ENCODE results near the gene ACYP2.
"Not testable (repeated sequence)": the region's sequence is repeated elsewhere in the genome, so short reads cannot be mapped to it uniquely, and the experiment has no call there.

Gene ACYP2

DNA sequence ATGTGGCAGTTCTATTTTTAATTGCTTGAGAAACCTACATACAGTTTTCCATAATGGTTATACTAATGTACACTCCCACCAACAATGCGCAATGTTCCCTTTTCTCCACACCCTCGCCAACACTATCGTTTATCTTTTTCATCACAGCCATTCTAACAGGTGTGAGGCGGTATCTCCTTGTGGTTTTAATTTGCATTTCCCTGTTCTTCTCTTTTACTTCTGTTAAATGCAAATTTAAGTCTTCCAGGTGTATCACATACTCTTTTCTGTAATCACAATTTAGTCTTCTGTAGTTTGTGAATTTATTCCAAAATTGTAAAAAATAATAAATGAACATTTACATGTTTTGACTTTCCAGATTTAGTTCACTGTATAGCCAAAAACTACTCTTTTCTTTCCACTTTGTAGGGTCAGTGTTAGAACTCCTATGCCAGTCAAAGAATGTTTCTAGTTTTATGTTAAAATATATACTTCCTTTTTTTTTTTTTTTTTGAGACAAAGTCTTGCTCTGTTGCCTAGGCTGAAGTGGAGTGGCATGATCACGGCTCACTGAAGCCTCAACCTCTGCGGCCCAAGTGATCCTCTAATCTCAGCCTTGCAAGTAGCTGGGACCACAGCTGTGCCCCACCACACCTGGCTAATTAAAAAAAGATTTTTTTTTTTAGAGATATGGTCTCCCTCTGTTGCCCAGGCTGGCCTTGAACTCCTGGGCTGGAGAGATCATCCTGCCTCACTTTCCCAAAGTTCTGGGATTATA is 15.4 kb upstream of the ACYP2 start:
- DNase-seq: peak; percentile 10

DNA sequence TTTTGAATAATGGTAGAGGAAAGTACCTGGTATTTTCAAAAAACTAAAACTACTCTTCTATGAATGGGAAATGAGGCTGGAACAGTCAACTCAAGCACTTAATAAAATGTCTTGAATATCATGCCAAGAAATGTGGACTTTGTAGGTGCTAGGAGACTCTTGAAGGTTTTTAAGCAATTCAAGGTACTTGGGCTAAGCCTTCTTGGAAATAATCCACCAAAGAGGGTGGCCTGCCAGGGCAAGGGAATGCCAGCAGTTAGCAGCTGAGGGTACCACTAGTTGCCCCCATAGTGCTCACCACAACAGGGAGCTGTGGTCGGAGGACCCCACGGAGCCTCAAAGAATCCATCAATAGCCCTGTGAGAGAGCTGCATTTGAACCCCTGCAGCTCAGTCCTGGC is 14.6 kb upstream of the ACYP2 start:
- DNase-seq: peak; percentile 62

DNA sequence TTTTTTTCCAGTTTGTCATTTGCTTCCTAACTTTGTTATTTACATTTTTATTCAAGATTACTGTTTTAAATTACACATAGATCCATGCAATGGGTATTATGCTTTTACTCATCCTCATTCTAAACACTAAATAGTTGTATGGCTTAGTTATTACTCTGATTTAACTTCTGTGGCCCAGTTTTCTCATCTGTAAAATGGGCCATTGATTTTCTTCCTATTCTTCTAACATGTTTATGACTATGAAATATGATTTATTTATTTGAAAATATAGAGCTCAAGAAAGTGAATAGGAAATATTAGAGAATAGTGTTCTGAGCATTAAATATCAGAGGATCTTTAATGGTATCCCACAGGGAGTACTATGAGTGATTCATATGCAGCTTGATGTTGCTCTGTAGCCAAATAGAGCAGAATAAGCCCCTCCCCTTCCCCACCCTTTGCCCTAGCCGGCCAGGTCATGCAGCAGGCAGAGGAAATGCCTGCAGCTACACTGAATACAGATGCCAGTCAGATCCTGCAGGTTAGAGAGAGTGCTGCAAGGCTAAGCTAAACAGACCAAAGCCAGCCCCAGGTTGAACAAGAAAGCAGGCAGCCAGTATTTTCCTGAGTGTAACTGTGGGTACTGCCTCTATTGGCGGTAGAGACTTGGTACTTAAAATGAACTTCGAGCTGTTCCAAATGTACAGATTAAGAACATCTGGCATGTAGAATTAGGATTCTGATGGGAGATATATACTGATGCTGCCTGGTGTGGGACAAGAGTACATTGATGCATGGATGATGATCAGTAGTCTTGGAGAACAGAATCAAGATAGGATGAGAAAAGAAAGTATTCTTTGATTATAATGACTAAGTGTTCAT is 11.7 kb upstream of the ACYP2 start:
- DNase-seq: no peak

DNA sequence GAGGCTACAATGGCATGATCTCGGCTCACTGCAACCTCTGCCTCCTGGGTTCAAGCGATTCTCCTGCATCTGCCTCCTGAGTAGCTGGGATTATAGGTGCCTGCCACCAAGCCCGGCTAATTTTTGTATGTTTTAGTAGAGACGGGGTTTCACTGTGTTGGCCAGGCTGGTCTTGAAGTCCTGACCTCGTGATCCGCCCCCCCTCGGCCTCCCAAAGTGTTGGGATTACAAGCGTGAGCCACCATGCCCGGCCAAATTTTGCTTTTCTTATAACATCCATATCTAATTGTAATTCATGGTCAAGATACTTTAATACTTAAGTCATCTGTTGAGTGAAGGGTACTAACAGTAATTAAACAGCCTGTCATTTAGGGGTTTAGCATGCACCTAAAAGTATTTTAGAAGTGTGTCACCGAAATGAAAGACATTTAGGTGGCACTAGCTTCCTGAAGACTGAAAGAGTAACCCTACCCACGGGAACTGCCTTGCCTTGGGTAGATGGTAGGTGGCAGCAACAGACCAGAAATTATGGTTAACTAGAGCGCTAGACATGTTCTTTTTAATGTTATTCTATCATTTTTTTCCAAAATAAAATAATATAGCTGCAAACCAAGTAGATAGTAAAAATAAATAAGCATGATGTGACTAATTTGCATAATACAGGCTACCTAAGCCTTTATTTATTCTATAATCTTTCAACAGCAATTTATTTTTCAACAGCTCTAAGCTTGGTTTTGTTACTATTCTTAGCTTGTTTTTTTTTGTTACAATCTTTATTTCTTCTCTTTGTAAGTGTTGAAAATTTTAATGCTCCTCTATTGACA is 8.6 kb upstream of the ACYP2 start:
- no peak for DNase-seq

DNA sequence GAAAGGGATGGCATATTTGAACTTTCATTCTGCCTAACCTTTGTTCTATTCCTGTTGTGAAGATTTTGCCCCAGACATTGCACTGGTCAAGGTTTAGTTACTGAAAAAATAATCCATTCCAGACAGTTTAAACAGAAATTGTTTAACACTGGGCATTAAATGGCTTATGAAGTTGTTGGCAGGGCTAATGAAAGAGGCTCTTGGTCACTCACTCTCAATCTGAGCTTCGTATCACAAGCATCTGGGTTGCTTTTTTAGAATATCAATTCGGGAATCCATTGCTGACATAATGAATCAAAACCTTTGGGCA is 8.0 kb upstream of the ACYP2 start:
- DNase-seq: no peak

DNA sequence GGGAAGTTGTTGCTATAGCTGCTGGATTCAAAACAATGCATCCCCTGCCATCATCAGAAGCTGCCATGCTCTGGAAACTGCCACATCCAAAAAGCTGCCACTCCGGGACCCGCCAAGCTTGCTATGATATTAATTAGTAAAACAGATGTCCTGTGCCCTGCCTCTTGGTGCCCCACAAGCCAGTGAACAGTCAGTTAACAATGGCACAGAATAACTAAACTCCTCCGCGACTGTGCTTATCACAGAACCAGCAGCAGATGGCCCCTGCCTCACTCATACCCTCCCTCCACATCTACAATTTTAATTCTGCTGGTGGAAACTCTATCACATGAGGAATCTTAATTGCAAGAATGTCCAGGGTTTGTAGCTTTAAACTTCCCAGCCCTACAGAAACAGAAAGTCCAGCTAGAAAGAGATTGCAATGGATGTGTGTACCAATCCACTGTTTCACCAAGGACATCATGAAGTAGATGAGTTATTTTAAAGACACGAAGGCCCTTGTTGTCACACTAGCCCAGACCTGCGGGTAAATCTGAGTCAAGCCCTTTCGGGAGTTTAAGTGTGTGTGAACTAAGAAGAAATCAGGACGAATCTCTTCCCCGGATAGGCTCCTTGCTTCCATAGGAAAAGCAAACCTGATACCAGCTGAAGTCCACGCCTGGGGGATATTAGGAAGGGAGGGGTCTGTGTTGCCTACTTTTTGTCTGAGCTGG is 7.4 kb upstream of the ACYP2 start:
- no peak for DNase-seq

DNA sequence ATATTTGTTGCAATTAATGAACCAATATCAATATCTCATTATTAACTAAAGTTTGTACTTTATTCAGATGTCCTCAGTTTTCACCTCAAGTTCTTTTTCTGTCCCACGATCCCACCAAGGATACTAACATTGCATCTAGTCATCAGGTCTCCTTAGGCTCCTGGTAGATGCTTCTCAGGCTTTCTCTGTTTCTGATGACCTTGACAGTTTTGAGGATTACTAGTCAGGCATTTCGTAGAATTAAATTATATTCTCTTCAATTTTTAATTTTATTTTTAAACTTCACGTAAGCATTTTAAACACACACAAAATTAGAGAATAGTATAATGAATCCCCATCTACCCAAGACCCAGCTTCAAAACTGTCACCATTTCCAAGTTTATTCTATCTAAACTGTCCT is 5.6 kb upstream of the ACYP2 start:
- DNase-seq: no peak

DNA sequence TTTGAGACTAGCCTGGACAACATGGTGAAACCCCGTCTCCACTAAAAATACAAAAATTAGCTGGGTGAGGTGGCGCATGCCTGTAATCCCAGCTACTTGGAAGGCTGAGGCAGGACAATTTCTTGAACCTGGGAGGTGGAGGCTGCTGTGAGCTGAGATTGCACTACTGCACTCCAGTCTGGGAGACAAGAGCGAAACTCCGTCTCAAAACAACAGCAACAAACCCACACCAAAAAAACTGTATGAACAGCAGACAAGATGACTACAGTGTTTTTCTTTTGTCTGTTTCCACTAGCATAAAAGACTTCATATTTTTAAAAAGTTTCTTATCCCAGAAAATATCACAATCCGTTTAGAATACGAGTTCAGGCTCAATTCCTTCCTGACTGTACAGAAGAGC is 936 bp upstream of the ACYP2 start:
- not testable (repeated sequence) for DNase-seq

DNA sequence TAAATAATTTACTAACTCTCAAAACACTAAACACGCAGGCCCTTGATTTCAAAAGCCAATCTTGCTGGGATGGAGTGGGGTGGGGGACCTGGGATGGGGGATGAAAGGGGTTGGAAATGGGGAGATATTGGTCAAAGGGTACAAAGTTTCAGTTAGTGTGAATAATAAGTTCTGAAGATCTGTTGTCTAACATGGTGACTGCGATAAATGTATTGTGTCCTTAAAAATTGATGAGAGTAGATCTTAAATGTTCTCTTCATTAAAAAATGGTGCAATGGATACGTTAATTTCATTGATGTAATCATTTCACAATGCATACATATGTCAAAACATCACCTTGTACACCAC is 505 bp upstream of the ACYP2 start:
- DNase-seq: no peak

DNA sequence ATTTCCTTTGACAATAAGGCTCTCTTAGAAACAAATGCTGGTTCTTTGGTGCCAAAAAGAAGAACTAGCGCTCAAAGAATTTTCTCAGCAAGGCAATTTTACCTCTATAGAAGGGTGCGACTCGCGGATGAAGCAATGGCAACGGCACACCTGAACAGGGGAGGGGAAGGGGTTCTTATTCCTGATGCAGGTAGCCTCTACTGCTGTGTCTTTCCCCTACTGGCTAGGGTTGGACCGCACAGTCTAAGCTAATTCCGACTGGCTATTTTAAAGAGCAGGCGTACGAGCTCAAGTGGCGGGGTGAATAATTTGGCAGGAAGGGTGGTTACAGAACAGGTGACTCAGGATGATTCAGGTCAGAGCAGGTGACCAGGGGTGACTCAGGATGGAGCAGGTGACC is 1.2 kb downstream of the ACYP2 start:
- not testable (repeated sequence) for DNase-seq

DNA sequence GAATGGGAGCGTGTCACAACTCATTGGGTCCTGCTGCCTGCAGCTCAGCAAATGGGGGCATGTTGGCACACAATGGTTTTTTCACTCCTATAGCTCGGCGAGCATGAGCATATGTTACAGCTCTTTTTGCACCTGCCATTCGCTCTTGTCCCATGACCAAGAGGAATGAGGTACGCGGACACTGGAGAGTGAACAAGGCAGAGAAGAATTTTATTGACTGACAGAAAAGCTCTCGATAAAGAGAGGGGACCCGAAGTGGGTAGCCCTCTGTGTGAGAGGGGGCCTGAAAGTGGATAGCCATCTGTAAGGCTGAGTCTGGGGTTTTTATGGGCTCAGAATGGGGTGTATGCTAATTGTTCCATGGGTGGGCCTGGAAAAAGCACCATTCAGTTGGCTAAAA is 5.5 kb downstream of the ACYP2 start:
- no peak for DNase-seq

DNA sequence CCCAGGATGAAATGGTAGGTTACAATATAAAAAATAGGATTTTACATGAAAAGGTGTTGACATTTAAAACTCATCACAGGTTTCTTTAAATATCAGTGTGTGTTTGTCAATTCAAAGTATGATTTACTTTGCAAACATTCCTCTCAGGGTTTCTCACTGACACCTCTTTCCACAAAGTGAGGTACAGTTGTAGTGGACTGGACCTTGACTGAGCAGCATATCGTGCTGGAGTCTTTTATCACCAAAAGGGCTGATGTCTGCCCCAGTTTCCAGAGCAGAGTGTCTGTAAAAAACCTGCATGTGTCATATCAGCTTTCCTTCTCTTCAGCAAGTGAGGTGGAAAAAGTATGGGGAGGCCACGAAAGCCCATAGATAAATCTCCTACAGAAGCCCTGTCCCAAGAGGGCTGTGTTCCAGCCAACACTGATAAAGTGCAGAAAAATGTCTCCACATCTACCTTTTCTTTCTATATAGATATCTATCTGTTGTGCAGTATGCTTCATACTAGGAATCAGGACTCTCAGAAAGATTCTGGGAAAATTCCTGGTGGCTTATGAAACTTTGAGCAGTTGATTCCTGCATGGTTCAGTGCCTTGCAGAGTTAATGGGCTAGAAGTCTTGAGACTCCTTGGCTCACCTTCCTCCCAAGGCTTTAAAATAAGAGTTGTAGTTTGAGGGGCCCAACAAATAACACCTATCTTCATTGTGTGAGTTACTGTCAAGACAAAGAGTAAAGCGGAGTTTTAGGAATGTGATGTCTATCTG is 6.9 kb downstream of the ACYP2 start:
- no peak for DNase-seq

DNA sequence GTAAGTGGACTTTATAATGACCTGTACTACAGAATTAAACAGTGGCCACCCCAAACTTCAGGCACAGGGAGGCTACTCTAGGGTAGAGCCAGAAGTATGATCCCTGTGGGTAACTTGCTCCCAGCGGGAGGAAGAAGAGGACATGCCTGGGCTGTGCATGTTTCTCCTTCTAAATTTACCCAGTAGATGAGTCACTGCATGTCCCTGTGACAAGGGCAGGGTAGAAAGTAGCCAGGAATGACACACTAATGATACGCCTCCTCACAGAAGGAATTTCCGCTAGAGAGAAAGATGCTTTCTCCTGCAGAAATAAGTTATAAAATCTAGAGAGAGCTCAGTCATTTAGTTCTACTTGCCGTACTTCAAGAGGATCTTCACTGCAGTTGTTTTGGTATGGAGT is 7.5 kb downstream of the ACYP2 start:
- DNase-seq: no peak

DNA sequence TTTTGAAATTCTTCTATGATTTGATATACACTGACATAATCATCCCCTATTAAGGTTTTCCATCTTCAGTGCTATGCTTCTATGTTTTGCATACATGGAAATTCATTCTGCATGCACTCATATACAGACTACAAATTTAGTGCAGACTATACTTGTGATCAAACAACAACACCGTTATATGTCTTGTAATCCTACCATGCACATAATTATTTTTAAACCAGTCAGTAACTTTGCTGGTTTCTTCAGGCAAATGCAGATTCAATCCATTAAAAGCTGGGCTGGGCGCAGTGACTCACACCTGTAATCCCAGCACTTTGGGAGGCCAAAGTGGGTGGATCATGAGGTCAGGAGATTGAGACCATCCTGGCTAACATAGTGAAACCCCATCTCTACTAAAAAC is 11.8 kb downstream of the ACYP2 start:
- DNase-seq: not testable (repeated sequence)

DNA sequence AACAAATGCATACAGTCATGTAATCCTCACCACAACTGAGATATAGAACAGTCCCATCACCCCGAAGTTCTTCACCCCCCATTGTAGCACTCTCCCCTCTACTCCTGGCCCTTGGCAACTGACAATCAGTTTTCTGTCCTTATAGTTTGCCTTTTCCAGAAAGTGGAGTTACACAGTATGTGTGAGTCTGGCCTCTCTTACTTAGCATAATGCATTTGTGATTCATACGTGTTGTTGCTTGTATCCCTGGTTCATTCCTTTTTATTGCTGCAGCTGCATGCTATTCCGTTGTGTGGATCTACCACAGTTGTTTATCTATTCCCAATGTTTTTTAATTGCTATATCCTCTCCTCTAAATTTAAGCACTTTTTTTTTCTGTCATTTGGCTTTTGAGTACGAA is 17.6 kb downstream of the ACYP2 start:
- no peak for DNase-seq

DNA sequence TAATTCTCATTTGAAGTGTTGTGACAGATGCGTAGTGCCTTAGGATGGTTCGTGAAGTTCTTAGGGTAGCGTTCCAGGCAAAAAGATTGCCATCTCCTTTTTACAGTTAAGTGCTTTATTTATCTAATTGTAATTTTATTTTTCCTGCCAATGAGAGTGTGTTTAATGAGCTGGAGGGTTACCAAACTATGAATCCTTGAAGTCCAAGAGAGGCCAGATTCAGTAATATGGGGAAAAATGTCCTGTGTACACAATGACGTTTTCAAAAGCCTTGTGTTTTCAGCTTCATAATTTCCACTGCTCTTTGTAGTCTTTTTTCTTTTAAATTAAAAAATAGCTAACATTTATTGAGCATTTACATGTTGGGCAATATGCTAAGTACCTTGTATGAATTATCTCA is 23.8 kb downstream of the ACYP2 start:
- no peak for DNase-seq

DNA sequence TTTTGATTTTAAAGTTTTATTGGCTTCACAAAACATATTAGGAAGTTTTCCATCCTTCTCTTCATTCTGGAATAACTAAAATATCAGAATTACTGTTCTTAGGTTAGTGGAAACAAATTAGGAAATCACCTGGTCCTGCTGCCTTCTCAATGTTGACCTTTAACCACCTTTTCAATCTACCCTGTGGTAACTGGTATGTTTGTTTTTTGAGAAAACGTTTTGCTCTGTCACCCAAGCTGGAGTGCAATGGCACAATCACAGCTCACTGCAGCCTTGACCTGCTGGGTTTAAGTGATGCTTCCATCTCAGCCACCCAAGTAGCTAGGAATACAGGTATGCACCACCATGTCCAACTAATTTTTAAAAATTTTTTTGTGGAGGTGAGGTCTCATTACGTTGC is 28.4 kb downstream of the ACYP2 start:
- DNase-seq: no peak

DNA sequence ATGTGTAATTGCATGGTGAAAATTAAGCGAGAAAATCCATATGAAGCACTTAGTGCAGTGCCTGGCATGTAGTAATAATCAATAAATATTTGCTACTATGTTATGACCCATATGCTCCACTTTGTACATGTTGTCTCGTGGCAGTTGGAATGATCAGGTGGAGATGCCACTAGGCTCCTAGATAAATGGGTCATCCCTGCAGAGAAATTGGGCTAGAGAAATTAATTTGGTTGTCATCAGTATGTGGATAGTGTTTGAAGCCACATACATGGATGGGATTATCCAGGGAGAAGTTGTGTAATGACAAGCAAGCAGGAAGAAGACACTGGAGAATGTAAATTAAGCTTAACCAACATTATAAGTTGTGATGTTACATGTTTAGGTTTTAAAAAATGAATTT is 33.0 kb downstream of the ACYP2 start:
- DNase-seq: no peak

DNA sequence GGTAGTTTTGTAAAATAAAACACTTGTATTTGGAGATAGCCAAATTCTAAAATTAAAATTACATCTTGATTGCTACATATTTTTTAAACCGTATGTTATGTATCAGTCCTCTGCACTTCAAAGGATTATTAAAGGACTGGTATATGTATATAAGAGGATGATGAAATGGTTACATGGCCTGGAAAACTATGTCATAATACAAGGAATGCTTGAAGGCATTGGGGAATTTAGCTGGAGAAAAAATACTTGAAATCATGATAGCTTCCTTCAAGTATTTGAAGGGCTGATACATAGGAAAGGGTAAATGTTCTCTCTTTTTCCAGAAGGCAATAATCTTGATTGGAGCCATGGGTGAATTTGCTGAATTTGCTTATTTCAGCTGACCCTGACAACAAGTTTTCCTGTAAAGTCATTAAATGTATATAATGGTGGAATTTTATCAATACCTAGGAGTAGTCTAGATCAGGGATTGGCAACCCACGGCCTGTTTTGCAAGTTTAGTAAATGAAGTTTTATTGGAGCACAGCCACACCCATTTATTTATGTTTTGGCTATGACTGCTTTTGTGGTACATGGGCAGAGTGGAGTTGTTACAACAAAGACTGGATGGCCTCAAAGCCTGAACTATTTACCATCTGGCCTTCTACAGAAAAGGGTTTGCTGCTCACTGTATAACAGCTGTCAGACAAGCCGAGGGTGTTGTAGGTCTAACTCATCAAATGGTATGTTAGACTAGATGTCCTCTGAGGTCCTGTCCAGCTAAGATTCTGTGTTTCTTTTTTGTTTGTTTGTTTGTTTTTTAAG is 34.4 kb downstream of the ACYP2 start:
- DNase-seq: no peak

DNA sequence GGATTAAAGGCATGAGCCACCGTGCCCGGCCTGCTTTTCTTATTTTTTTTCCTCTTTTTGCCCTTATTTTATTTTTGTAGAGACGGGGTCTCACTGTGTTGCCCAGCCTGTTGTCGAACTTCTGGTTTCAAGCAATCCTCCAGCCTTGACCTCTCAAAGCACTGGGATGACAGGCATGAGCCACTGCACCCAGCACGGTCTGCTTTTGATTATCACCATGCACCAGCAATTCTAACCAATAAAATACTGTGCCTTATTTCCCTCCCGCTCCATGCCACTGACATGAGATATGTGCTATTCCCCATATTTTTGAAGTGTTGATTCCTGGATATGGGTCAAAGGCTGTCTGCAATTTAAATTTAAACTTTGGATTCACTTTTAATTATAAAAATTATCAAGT is 42.9 kb downstream of the ACYP2 start:
- DNase-seq: no peak

DNA sequence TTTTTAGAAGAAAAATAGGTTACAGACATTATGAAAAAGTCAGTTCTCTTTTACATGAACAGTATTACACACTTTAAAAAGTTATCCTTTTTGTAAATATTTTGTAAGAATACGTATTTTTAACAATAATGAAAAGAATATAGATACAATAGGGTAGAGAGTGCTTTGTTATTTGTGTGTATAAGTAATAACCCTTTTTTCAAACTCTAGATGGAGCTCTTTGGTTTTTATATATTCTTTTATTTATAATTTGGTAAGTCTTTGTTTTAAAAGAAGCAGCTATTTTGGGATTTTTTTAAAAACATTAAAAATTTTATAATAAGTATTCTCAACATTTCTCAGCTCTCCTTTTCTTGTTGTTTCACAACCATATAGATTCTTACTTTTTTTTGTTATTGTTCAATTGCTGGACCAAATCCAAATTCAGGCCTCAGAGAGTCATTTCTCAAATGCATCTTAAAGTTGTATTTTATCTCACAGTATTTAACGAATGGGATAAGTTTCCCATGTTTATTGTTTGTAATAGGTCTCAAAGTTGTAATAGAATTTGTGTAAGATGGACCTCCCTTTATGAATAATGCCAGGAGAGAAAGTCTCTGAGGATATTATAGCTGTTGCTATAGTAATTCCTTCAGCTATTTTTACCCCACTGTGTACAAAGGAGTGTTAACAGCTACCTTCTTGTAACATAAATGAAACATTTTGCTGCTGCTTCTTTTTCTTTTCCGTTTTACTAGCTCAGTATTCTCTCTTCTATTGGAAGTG is 46.4 kb downstream of the ACYP2 start:
- DNase-seq: no peak

All from DMS79 (cell line).